ENCODE results near the gene DCC. TPM values are rescaled to one million over a fixed set of nuclear protein-coding genes. Genes with fewer than 3 reads are reported as not detected.
"Not testable (repeated sequence)": the region's sequence is repeated elsewhere in the genome, so short reads cannot be mapped to it uniquely, and the experiment has no call there.

DCC gene
- polyA plus RNA-seq, 10 donors: 0.03 to 1.6 (median 0.21) TPM

GRCh38 chr18:53382870-53383269 lies 1042.9 kb downstream of the DCC start:
- DNase-seq: no peak

GRCh38 chr18:53385889-53386288 lies 1045.9 kb downstream of the DCC start:
- no peak for DNase-seq

- no peak for DNase-seq
Measured at GRCh38 chr18:53387581-53387980, 1047.6 kb downstream of the DCC start.

GRCh38 chr18:53402670-53403069 lies 1062.7 kb downstream of the DCC start:
- no peak for DNase-seq

GRCh38 chr18:53408271-53408670 lies 1068.3 kb downstream of the DCC start:
- no peak for DNase-seq

- DNase-seq: no peak
Measured at GRCh38 chr18:53411511-53411910, 1071.5 kb downstream of the DCC start.

- DNase-seq: no peak
Measured at GRCh38 chr18:53417003-53417402, 1077.0 kb downstream of the DCC start.

- DNase-seq: no peak
Measured at GRCh38 chr18:53421869-53422268, 1081.9 kb downstream of the DCC start.

GRCh38 chr18:53422896-53423295 lies 1082.9 kb downstream of the DCC start:
- no peak for DNase-seq

GRCh38 chr18:53426666-53427184 lies 1086.7 kb downstream of the DCC start:
- no peak for DNase-seq

- DNase-seq: no peak
Measured at GRCh38 chr18:53441761-53442414, 1101.9 kb downstream of the DCC start.

GRCh38 chr18:53442415-53442783 lies 1102.4 kb downstream of the DCC start:
- DNase-seq: no peak

GRCh38 chr18:53443336-53443735 lies 1103.3 kb downstream of the DCC start:
- no peak for DNase-seq

- no peak for DNase-seq
Measured at GRCh38 chr18:53443831-53444230, 1103.8 kb downstream of the DCC start.

GRCh38 chr18:53451902-53452301 lies 1111.9 kb downstream of the DCC start:
- DNase-seq: no peak

GRCh38 chr18:53457068-53457467 lies 1117.1 kb downstream of the DCC start:
- peak in 1 of 3 donors; percentile 17 for DNase-seq

- no peak for DNase-seq
Measured at GRCh38 chr18:53458268-53458667, 1118.3 kb downstream of the DCC start.

GRCh38 chr18:53458944-53459580 lies 1119.1 kb downstream of the DCC start:
- DNase-seq: no peak

- DNase-seq: no peak
Measured at GRCh38 chr18:53467756-53468155, 1127.8 kb downstream of the DCC start.

GRCh38 chr18:53468173-53468572 lies 1128.2 kb downstream of the DCC start:
- not testable (repeated sequence) for DNase-seq

- DNase-seq: no peak
Measured at GRCh38 chr18:53472546-53472945, 1132.5 kb downstream of the DCC start.

GRCh38 chr18:53478155-53478554 lies 1138.2 kb downstream of the DCC start:
- DNase-seq: no peak

GRCh38 chr18:53486296-53486695 lies 1146.3 kb downstream of the DCC start:
- DNase-seq: no peak

GRCh38 chr18:53489266-53489665 lies 1149.3 kb downstream of the DCC start:
- peak in 1 of 3 donors; percentile 25 for DNase-seq

All from muscle of back (tissue), 11 donors.